WTC11 (cell line): ENCODE measurements around the gene NTN4. TPM values are rescaled to one million over a fixed set of nuclear protein-coding genes. Genes with fewer than 3 reads are reported as not detected.

Experiments used
- ATAC-seq: fragments of 200-7000 bp; cut with Tn5 transposase; 2 replicates; pipeline ENCODE4 v1.10.0; 2021; ENCODE audit warnings: mild to moderate bottlenecking, moderate library complexity
- CTCF ChIA-PET: fragments of 300-600 bp; sonication (Branson Sonifier 250); formaldehyde crosslinking; loops from one replicate; lab custom pipeline; 2021; ENCODE audit warnings: antibody characterized with exemption; lab: Charles Lee
- POLR2A ChIA-PET: fragments of 350-600 bp; sonication (Branson Sonifier 250); formaldehyde crosslinking; loops from one replicate; lab custom pipeline; 2021; ENCODE audit warnings: antibody characterized with exemption; lab: Charles Lee
- DNase-seq: peaks from one replicate; pipeline ENCODE4 v3.0.0; 2021; ENCODE audit warnings: low spot score
- H3K27ac Mint-ChIP-seq: 2 replicates; pipeline ENCODE4 v1.8.0; 2021; ENCODE audit warnings: mixed read lengths
- H3K27me3 Mint-ChIP-seq: 2 replicates; pipeline ENCODE4 v1.8.0; 2021; ENCODE audit warnings: low read depth, mild to moderate bottlenecking, moderate library complexity, mixed read lengths
- H3K36me3 Mint-ChIP-seq: 2 replicates; pipeline ENCODE4 v1.8.0; 2021; ENCODE audit warnings: mixed read lengths
- H3K4me1 Mint-ChIP-seq: 2 replicates; pipeline ENCODE4 v1.8.0; 2022; ENCODE audit warnings: mixed read lengths
- H3K4me3 Mint-ChIP-seq: 2 replicates; pipeline ENCODE4 v1.8.0; 2021; ENCODE audit warnings: mild to moderate bottlenecking, moderate library complexity, mixed read lengths
- H3K9me3 Mint-ChIP-seq: 2 replicates; pipeline ENCODE4 v1.8.0; 2021; ENCODE audit warnings: mixed read lengths
- AR ChIP-seq: fragments of 250-450 bp; sonication (Bioruptor Pico); IDR thresholded peaks from 2 replicates; pipeline ENCODE4 v1.9.0; 2021; ENCODE audit warnings: mild to moderate bottlenecking
- CREB1 ChIP-seq: sonication (generic); formaldehyde crosslinking; IDR thresholded peaks from 2 replicates; pipeline ENCODE4 v1.8.0; 2023; ENCODE audit warnings: mild to moderate bottlenecking, missing genetic modification reagents
- E2F5 ChIP-seq: sonication (generic); formaldehyde crosslinking; IDR thresholded peaks from 2 replicates; pipeline ENCODE4 v1.8.1; 2022; ENCODE audit warnings: mild to moderate bottlenecking, moderate library complexity, missing genetic modification reagents
- ETV6 ChIP-seq: sonication (generic); formaldehyde crosslinking; IDR thresholded peaks from 2 replicates; pipeline ENCODE4 v1.8.1; 2022; ENCODE audit warnings: mild to moderate bottlenecking, missing genetic modification reagents
- FOXJ3 ChIP-seq: sonication (generic); formaldehyde crosslinking; IDR thresholded peaks from 2 replicates; pipeline ENCODE4 v1.9.0; 2021; ENCODE audit warnings: missing genetic modification reagents, mild to moderate bottlenecking, borderline replicate concordance
- FOXK1 ChIP-seq: sonication (generic); formaldehyde crosslinking; IDR thresholded peaks from 2 replicates; pipeline ENCODE4 v1.8.0; 2022; ENCODE audit warnings: mild to moderate bottlenecking, moderate library complexity, missing genetic modification reagents
- JUN ChIP-seq: sonication (generic); formaldehyde crosslinking; IDR thresholded peaks from 2 replicates; pipeline ENCODE4 v1.8.0; 2023; ENCODE audit warnings: mild to moderate bottlenecking, missing genetic modification reagents
- MXD4 ChIP-seq: fragments of 250-450 bp; sonication (Bioruptor Pico); IDR thresholded peaks from 2 replicates; pipeline ENCODE4 v1.8.0; 2021; ENCODE audit warnings: mild to moderate bottlenecking, moderate library complexity, borderline replicate concordance
- MYBL2 ChIP-seq: sonication (generic); formaldehyde crosslinking; IDR thresholded peaks from 2 replicates; pipeline ENCODE4 v1.8.1; 2023; ENCODE audit warnings: mild to moderate bottlenecking, moderate library complexity, missing genetic modification reagents
- NR2C2 ChIP-seq: sonication (generic); formaldehyde crosslinking; IDR thresholded peaks from 2 replicates; pipeline ENCODE4 v1.8.0; 2022; ENCODE audit warnings: mild to moderate bottlenecking, missing genetic modification reagents
- OVOL2 ChIP-seq: fragments of 250-450 bp; sonication (Bioruptor Pico); IDR thresholded peaks from 2 replicates; pipeline ENCODE4 v1.9.0; 2021; ENCODE audit warnings: mild to moderate bottlenecking, borderline replicate concordance
- ZBTB43 ChIP-seq: sonication (generic); formaldehyde crosslinking; IDR thresholded peaks from 2 replicates; pipeline ENCODE4 v1.8.1; 2023; ENCODE audit warnings: mild to moderate bottlenecking, missing genetic modification reagents
- ZMAT4 ChIP-seq: fragments of 250-450 bp; sonication (Bioruptor Pico); IDR thresholded peaks from 2 replicates; pipeline ENCODE4 v1.9.0; 2021; ENCODE audit warnings: mild to moderate bottlenecking
- total RNA-seq: library from RNA; stranded (reverse); gene quantifications from 3 replicates; pipeline ENCODE4 v1.2.3, GENCODE V29; 2021
- TF ChIP-seq, protein P1 (sequence below): fragments of 200-600 bp; IDR thresholded peaks from 2 replicates; pipeline ENCODE4 v1.8.0; 2022; ENCODE audit warnings: antibody characterized with exemption
- TF ChIP-seq, protein P2 (sequence below): sonication (generic); formaldehyde crosslinking; conservative IDR thresholded peaks from 2 replicates; pipeline ENCODE4 v1.8.1; 2023; ENCODE audit warnings: mild to moderate bottlenecking, low read depth, missing genetic modification reagents, moderate library complexity
- TF ChIP-seq, protein P3 (sequence below): sonication (generic); formaldehyde crosslinking; IDR thresholded peaks from 2 replicates; pipeline ENCODE4 v1.8.0; 2023; ENCODE audit warnings: missing genetic modification reagents

Gene NTN4
- total RNA-seq, 1 experiment from 2014 or later = 2.7 TPM

GRCh38 chr12:95701722-95702418 is 88.7 kb downstream of the NTN4 start:
- ATAC-seq (no peak), DNase-seq (no peak)
- TF ChIP-seq ZMAT4 (CRISPR knock-in tag) = no peak
- no peaks in the 10 kb centered on the region for H3K36me3 Mint-ChIP-seq
- H3K27me3 Mint-ChIP-seq = no peaks in the 10 kb centered on the region
- H3K4me3 Mint-ChIP-seq = no peak overlapping the region
- H3K27ac Mint-ChIP-seq = no peak overlapping the region
- CTCF ChIA-PET = no interaction called here
- POLR2A ChIA-PET = no interaction called here
- H3K4me1 Mint-ChIP-seq = peaks cover 11% of the 10 kb centered on the region
- no peaks in the 10 kb centered on the region for H3K9me3 Mint-ChIP-seq

GRCh38 chr12:95701275-95701674 is 89.3 kb downstream of the NTN4 start:
- DNase-seq = no peak
- H3K36me3 Mint-ChIP-seq = no peaks in the 10 kb centered on the region
- peaks cover 5% of the 10 kb centered on the region for H3K4me1 Mint-ChIP-seq
- H3K9me3 Mint-ChIP-seq = no peaks in the 10 kb centered on the region
- ATAC-seq = no peak
- no peak overlapping the region for H3K4me3 Mint-ChIP-seq
- no peak overlapping the region for H3K27ac Mint-ChIP-seq
- H3K27me3 Mint-ChIP-seq = no peaks in the 10 kb centered on the region
- TF ChIP-seq MYBL2 (CRISPR knock-in tag) (no peak), FOXJ3 (CRISPR knock-in tag) (no peak), CREB1 (CRISPR knock-in tag) (no peak)
- TF ChIP-seq, all 79 proteins: peak for 0
- ChIA-PET POLR2A (no interaction called here), CTCF (interaction anchor here (0.6 kb wide), 1 partner anchor 72 kb away, joined by 3 read pairs; no protein-coding TSS in a partner anchor)

DNA sequence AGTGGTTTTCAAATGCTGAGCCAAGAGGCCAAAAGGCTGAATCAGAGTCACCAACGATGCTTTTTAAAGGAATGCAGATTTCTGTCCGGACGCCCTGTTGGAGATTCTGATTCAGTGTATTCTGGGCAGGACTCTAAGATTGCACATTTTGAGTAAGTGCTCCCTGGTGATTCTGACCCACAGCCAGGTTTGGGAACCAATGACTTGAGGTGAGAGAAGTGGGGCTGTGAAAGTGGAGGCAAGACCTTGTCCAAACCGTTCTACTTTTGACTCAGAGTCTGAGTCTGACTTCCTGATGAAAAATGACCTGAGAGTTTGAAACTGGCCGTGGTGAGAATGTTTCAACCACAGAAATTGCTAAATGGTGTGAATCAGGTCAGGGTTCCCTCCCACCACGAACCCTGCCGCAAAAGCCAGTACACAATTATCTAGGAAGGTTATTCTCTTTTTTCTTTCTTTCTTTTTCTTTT is 90.2 kb downstream of the NTN4 start:
- Mint-ChIP-seq H3K36me3 (no peaks in the 10 kb centered on the region), H3K27me3 (no peaks in the 10 kb centered on the region), H3K27ac (no peak overlapping the region), H3K9me3 (no peaks in the 10 kb centered on the region), H3K4me1 (peaks cover 5% of the 10 kb centered on the region; the same call in 1 of the 2 replicates), H3K4me3 (no peak overlapping the region)
- POLR2A ChIA-PET = no interaction called here
- DNase-seq (no peak), ATAC-seq (no peak)
- CTCF ChIA-PET = interaction anchor here (0.6 kb wide), 1 partner anchor 71 kb away, joined by 3 read pairs; no protein-coding TSS in a partner anchor
- TF ChIP-seq MXD4 (CRISPR knock-in tag) (no peak), OVOL2 (CRISPR knock-in tag) (no peak), FOXK1 (no peak), JUN (CRISPR knock-in tag) (no peak), NR2C2 (CRISPR knock-in tag) (no peak), AR (CRISPR knock-in tag) (no peak), ZBTB43 (CRISPR knock-in tag) (no peak), ETV6 (no peak), E2F5 (CRISPR knock-in tag) (no peak)
- TF ChIP-seq, protein P1, sequence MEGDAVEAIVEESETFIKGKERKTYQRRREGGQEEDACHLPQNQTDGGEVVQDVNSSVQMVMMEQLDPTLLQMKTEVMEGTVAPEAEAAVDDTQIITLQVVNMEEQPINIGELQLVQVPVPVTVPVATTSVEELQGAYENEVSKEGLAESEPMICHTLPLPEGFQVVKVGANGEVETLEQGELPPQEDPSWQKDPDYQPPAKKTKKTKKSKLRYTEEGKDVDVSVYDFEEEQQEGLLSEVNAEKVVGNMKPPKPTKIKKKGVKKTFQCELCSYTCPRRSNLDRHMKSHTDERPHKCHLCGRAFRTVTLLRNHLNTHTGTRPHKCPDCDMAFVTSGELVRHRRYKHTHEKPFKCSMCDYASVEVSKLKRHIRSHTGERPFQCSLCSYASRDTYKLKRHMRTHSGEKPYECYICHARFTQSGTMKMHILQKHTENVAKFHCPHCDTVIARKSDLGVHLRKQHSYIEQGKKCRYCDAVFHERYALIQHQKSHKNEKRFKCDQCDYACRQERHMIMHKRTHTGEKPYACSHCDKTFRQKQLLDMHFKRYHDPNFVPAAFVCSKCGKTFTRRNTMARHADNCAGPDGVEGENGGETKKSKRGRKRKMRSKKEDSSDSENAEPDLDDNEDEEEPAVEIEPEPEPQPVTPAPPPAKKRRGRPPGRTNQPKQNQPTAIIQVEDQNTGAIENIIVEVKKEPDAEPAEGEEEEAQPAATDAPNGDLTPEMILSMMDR = no peak
- TF ChIP-seq, protein P2, sequence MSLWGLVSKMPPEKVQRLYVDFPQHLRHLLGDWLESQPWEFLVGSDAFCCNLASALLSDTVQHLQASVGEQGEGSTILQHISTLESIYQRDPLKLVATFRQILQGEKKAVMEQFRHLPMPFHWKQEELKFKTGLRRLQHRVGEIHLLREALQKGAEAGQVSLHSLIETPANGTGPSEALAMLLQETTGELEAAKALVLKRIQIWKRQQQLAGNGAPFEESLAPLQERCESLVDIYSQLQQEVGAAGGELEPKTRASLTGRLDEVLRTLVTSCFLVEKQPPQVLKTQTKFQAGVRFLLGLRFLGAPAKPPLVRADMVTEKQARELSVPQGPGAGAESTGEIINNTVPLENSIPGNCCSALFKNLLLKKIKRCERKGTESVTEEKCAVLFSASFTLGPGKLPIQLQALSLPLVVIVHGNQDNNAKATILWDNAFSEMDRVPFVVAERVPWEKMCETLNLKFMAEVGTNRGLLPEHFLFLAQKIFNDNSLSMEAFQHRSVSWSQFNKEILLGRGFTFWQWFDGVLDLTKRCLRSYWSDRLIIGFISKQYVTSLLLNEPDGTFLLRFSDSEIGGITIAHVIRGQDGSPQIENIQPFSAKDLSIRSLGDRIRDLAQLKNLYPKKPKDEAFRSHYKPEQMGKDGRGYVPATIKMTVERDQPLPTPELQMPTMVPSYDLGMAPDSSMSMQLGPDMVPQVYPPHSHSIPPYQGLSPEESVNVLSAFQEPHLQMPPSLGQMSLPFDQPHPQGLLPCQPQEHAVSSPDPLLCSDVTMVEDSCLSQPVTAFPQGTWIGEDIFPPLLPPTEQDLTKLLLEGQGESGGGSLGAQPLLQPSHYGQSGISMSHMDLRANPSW (CRISPR knock-in tag) = no peak
- TF ChIP-seq, protein P3, sequence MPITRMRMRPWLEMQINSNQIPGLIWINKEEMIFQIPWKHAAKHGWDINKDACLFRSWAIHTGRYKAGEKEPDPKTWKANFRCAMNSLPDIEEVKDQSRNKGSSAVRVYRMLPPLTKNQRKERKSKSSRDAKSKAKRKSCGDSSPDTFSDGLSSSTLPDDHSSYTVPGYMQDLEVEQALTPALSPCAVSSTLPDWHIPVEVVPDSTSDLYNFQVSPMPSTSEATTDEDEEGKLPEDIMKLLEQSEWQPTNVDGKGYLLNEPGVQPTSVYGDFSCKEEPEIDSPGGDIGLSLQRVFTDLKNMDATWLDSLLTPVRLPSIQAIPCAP = no peak
